GM18868 (cell line): ENCODE data around the gene MIB1.
A peak's percentile ranks its signal among the peaks of the same experiment; 100 is the strongest.
"Not testable (repeated sequence)": the region's sequence is repeated elsewhere in the genome, so short reads cannot be mapped to it uniquely, and the experiment has no call there.

Source experiments
- ATAC-seq: cut with Tn5 transposase; IDR thresholded peaks from one replicate; pipeline ENCODE4 v1.9.1; 2021; ENCODE audit warnings: mild to moderate bottlenecking, moderate library complexity; ENCODE audit not compliant: unreplicated experiment

The MIB1 gene

GRCh38 chr18:21742315-21742687 is 1.7 kb downstream of the MIB1 start:
- no peak for ATAC-seq

GRCh38 chr18:21743166-21743832 is 2.7 kb downstream of the MIB1 start:
- no peak for ATAC-seq

GRCh38 chr18:21745231-21745630 is 4.6 kb downstream of the MIB1 start:
- no peak for ATAC-seq

DNA sequence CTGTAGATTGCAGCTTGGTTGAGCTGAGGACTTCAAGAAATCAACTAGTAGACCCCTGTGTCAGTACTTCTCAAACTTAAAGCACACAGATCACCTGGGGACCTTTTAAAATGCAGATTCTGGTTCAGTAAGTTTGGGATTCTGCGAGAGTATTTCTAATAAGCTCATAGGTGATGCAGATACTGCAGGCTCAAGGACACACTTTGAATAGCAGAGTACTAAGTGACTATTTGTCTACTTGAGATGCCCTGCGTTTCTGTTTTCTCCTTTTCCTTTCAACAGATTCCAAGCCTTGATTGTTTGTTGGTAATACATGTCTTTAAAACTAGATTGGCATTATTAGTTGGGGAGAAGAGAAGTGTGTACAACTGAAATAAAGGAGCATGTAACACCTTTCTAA is 6.7 kb downstream of the MIB1 start:
- ATAC-seq: no peak

DNA sequence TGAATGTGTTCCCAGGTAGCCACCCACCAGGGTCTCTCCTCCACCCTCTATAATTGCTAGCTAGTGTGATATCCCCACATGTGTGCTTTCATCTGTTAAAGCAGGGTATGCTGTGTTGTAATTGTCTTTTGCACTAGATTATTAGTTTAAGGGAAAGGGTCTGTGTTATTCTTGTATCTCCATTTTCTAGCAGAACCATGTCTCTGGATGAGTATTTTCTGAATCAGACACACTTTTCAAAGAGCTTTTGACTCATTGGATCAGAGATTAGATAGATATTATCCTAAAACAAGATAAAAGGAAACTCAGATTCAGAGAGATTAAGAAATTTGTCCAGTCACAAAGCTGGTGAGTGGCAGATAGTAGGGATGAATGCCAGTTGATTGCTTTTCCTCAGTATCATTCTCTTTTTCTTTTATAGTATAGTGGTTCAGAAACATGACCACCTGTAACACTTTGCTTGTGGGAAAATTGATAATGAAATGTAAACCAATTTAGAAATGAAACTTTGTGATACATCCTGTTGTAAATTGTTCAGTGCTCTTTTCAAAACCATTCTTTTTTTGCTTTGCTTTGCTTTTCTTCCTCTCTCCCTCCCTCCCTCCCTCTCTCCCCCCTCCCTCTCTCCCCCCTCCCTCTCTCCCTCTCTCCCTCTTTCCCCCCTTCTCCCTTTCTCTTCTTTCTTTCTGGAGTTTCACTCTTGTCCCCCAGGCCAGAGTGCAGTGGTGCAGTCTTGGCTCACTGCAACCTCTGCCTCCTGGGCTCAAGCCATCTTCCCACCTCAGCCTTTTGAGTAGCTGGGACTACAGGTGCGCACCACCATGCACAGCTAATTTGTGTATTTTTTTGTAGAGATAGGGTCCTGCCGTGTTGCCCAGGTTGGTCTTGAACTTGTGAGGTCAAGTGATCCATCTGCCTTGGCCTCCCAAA is 7.4 kb downstream of the MIB1 start:
- no peak for ATAC-seq

- ATAC-seq: no peak
These were observed 17.2 kb downstream of the MIB1 start for GRCh38 chr18:21757833-21758232.

DNA sequence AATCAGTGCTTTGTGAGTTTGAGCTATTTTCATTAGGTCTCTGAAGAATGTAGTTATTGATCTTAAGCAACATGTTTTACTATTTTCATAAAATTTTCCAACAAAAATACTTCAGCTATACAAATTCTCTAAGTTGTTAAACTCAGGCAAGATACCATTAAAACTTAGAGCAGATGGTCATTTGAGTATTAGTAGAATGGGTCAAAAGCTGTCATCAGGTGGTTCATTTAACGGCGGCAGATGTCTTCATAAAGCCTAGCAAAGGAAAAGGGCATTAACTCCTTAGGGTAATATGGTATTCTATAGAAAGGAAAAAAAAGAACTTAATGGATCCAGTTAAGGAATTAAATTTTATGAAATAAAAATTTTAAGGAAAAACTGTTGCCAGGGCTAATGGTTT is 19.2 kb downstream of the MIB1 start:
- no peak for ATAC-seq

GRCh38 chr18:21760321-21760720 is 19.7 kb downstream of the MIB1 start:
- ATAC-seq: no peak

- ATAC-seq: peak; percentile 50
These were observed 21.0 kb downstream of the MIB1 start for GRCh38 chr18:21761471-21762115.

DNA sequence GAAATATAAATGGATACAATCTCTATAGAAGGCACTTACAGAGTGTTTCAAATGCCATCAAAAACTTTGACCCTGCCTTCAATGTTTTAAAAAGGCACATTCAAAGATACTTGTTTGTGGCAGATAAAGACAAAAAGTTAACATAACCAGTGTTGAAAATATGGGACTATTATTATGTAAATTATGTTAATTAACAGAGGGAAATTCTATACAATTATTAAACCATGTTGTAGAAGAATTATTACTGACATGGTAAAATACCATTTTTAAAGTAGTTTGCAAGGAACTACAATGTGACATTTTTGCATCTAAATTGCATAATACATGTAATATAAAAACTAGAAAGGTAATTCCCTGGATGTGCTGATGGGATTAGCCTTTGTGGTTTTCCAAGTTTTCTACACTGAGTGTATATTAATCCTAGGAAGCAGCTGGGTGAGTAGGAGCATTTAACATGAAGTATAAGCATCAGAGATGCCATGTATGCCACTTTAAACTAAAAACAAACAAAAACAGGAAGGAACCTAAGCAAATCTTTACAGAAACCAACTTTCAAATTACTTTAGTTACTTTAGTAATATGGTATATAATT is 21.7 kb downstream of the MIB1 start:
- no peak for ATAC-seq

- no peak for ATAC-seq
These were observed 23.5 kb downstream of the MIB1 start for GRCh38 chr18:21763846-21764646.

DNA sequence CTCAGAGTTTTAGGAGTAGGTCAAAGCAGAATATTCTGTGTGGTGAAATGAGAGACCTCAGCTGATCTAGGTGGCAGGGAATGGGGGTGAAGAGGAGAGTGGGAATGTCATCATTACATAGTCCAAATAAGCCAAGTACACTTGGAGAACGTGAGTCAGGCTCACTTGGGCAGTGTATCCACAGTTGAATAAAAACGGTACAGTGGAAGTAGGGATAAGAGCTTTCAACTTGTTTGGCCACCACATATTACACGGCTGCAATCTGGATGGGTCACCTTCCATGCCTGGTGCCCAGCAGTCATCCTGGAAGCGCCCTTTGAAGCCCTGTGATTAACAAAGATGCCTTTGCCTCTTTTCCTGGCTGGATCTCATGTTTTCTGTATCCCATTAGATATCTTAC is 28.6 kb downstream of the MIB1 start:
- ATAC-seq: no peak

- ATAC-seq: no peak
These were observed 34.1 kb downstream of the MIB1 start for GRCh38 chr18:21774722-21775121.

- ATAC-seq: peak; percentile 82
These were observed 37.2 kb downstream of the MIB1 start for GRCh38 chr18:21777814-21778213.

DNA sequence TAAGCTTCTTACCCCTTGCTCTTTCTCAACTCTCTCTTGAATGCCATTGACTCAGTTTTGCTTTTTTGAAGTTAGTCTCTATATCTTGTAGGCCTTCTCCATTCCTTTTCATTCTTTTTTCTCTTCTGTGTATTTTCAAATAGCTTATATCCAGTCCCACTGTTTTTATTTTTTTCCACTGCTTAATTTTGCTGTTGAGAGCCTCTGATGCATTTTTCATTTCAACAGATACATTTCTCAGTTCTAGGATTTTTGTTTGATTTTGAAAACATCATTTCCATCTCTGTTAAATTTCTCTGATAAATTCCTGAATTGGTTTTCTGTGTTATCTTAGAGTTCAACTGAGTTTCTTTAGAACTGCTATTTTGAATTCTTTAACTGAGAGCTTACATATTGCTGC is 45.9 kb downstream of the MIB1 start:
- ATAC-seq: no peak

DNA sequence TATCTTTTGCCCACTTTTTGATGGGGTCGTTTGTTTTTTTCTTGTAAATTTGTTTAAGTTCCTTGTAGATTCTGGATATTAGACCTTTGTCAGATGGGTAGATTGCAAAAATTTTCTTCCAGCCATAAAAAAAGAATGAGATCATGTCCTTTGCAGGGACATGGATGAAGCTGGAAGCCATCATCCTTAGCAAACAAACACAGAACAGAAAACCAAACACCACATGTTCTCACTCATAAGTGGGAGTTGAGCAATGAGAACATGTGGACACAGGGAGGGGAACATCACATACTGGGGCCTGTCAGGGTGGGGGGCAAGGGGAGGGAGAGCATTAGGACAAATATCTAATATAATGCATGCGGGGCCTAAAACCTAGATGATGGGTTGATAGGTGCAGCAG is 55.5 kb downstream of the MIB1 start:
- not testable (repeated sequence) for ATAC-seq

DNA sequence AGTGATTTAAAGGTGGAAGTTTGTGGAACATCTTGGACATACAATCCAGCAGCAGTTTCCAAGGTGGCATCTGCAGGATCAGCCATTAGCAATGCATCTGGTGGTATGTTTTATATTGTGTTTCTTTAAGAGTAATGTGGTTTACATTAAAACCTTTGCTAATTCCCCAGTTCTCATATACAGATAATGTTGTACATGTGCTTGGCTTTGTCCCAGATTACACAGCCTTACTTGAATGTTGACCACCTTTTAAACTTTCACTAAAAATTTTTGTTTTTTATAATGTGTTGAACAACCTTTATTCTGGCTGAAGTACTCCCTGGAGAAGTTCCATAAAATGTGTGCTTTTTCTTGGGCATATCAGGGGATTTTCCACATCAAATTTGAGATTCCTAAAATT is 57.5 kb downstream of the MIB1 start:
- no peak for ATAC-seq

DNA sequence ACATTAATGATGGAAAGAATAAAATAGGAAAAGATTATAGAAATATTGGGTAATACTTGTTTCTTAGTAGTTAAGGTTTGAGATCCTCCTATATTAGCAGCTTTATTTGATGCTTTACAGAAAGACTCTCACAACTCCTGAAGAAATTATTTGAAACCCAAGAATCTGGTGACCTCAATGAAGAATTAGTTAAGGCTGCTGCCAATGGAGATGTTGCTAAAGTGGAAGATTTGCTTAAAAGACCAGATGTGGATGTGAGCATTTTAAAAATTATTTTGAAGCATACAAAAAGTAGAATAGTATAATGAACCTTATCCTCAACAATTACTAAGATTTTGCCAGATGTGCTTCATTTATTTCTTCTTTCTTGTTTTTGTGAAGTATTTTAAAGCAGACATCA is 59.1 kb downstream of the MIB1 start:
- no peak for ATAC-seq

DNA sequence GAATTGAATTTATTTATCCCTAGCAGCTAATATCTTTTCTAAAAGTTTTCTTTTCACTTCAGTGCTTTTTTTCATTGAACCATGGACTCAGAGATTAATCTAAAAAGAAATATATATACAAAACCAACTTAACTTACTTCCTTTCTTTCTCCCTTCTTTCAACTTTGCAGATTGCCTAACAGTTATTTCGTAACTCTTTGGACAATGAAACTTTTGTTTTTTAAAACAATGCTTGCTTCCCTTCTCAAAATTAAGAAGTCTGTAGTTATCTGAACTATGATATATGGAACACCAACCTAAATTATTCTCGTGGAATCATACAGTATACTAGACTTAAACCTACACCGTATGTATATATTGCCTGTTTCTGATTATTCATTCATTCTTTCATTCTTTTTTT is 62.9 kb downstream of the MIB1 start:
- no peak for ATAC-seq

- no peak for ATAC-seq
These were observed 65.3 kb downstream of the MIB1 start for GRCh38 chr18:21805771-21806366.
